K562 (cell line): ENCODE measurements around the gene RAB3D. TPM values are rescaled to one million over a fixed set of nuclear protein-coding genes. Genes with fewer than 3 reads are reported as not detected.

ENCODE experiments used
- ARID3A ChIP-seq: IDR thresholded peaks from 2 replicates; pipeline ENCODE4 v1.6.1; 2012; ENCODE audit warnings: low read depth, low read length, improper control_type of control experiment, borderline replicate concordance
- CBFA2T3 ChIP-seq: fragments of 450-650 bp; IDR thresholded peaks from 2 replicates; pipeline ENCODE4 v1.6.1; 2017
- CHD2 ChIP-seq: IDR thresholded peaks from 2 replicates; pipeline ENCODE4 v1.6.1; 2011; ENCODE audit warnings: low read depth, low read length
- DNMT1 ChIP-seq: fragments of 450-650 bp; IDR thresholded peaks from 2 replicates; pipeline ENCODE4 v1.6.1; 2016; ENCODE audit warnings: antibody characterized with exemption, mild to moderate bottlenecking
- FOXA3 ChIP-seq, 2 experiments: fragments of 450-650 bp in 1 of 2; sonication (generic) in 1 of 2; formaldehyde crosslinking; IDR thresholded peaks in 1 of 2; conservative IDR thresholded peaks in 1 of 2; 2 replicates each; pipeline versions ENCODE4 v1.4.0 to v1.8.0; 2020 to 2022; ENCODE audit warnings: mild to moderate bottlenecking in 2 of 2, missing genetic modification reagents in 1 of 2
- HINFP ChIP-seq: fragments of 450-650 bp; conservative IDR thresholded peaks from 2 replicates; pipeline ENCODE4 v1.6.1; 2016; ENCODE audit warnings: missing genetic modification characterization, low read depth, mild to moderate bottlenecking, control low read depth, missing compliant biosample characterization
- HMBOX1 ChIP-seq: sonication (generic); IDR thresholded peaks from 2 replicates; pipeline ENCODE4 v1.6.1; 2016
- ILK ChIP-seq: fragments of 450-650 bp; IDR thresholded peaks from 2 replicates; pipeline ENCODE4 v1.6.1; 2016; ENCODE audit warnings: missing genetic modification characterization, low read depth, mild to moderate bottlenecking, missing compliant biosample characterization, moderate library complexity, borderline replicate concordance
- MAZ ChIP-seq, 2 experiments: fragments of 450-650 bp in 1 of 2; sonication (generic) in 1 of 2; formaldehyde crosslinking; IDR thresholded peaks in 1 of 2; conservative IDR thresholded peaks in 1 of 2; 2 replicates each; pipeline versions ENCODE4 v1.4.0 to v1.5.0; 2020; ENCODE audit warnings: mild to moderate bottlenecking in 1 of 2, missing genetic modification reagents in 1 of 2
- MBD2 ChIP-seq: sonication (generic); IDR thresholded peaks from 2 replicates; pipeline ENCODE4 v1.6.1; 2016; ENCODE audit warnings: low read depth, borderline replicate concordance
- NCOA1 ChIP-seq: fragments of 450-650 bp; IDR thresholded peaks from 2 replicates; pipeline ENCODE4 v1.6.1; 2016; ENCODE audit warnings: low read depth
- NFIC ChIP-seq: fragments of 450-650 bp; IDR thresholded peaks from 2 replicates; pipeline ENCODE4 v1.6.1; 2017; ENCODE audit warnings: mild to moderate bottlenecking, inconsistent platforms
- PHF8 ChIP-seq: fragments of 200-600 bp; sonication (generic); IDR thresholded peaks from 2 replicates; pipeline ENCODE4 v1.6.1; 2012; ENCODE audit warnings: mixed run types, mild to moderate bottlenecking, inconsistent platforms, low read length, moderate library complexity, borderline replicate concordance
- SMARCE1 ChIP-seq: fragments of 450-650 bp; IDR thresholded peaks from 2 replicates; pipeline ENCODE4 v1.7.1; 2016; ENCODE audit warnings: mild to moderate bottlenecking
- SNIP1 ChIP-seq: fragments of 450-650 bp; IDR thresholded peaks from 2 replicates; pipeline ENCODE4 v1.7.1; 2017; ENCODE audit warnings: low read depth, mild to moderate bottlenecking
- THRB ChIP-seq: fragments of 450-650 bp; formaldehyde crosslinking; conservative IDR thresholded peaks from 2 replicates; pipeline ENCODE4 v1.4.0; 2022; ENCODE audit warnings: mild to moderate bottlenecking, missing genetic modification characterization
- polyA plus RNA-seq, 8 experiments: library from polyadenylated mRNA; depleted of rRNA in 4 of 8; stranded (reverse) in 5 of 8; unstranded in 3 of 8; fragments of >200 nt; fragmentation: Nextera tagmentation in 2 of 8; fragmentation: Illumina TruSeq in 1 of 8; extraction: Ambion mirVana in 2 of 8; extraction: Trizol in 1 of 8; gene quantifications; 2 replicates each; pipeline versions ENCODE4 v1.2.1 to v1.2.3, GENCODE V29; 2011 to 2014; ENCODE audit warnings: inconsistent platforms in 1 of 8, missing spikeins in 1 of 8
- total RNA-seq, 7 experiments: library from RNA; depleted of rRNA in 6 of 7; stranded (reverse); fragments of >200 nt in 6 of 7; fragmentation: Illumina TruSeq in 2 of 7; extraction: Trizol in 2 of 7; gene quantifications; 2 replicates each; pipeline versions ENCODE4 v1.2.1 to v1.2.3, GENCODE V29; 2011 to 2021; ENCODE audit warnings: low replicate concordance in 1 of 7
- TF ChIP-seq, protein P1 (sequence below): sonication (generic); formaldehyde crosslinking; IDR thresholded peaks from 2 replicates; pipeline ENCODE4 v1.8.1; 2023; ENCODE audit warnings: missing genetic modification reagents, mild to moderate bottlenecking, borderline replicate concordance

The RAB3D gene
- total and polyA plus RNA-seq, 9 of the 15 experiments (the other 6 are each of a cell fraction or from before 2014, with no cell fraction given), result 0.34 to 3.3 (median 1.3) TPM

- TF ChIP-seq THRB (CRISPR knock-in tag) (peak; percentile 85), HINFP (tag) (no peak), PHF8 (peak; percentile 99), NCOA1 (0 out of 2 replicates have a peak, but pooled peaks have one; percentile 8), ARID3A (peak; percentile 71; the same call in 1 of the 2 replicates), FOXA3 (CRISPR knock-in tag; conservative IDR thresholded peaks at IDR 0.05 in 1 of 2, IDR thresholded peaks at IDR 0.05 in 1 of 2) (peak in 1 of 2 experiments; percentile 54; a peak in 1 of 4 replicates), CBFA2T3 (no peak), DNMT1 (no peak), SMARCE1 (no peak), CHD2 (peak; percentile 72), NFIC (no peak), MAZ (CRISPR knock-in tag; conservative IDR thresholded peaks at IDR 0.05 in 1 of 2, IDR thresholded peaks at IDR 0.05 in 1 of 2) (peak; percentile 68 to 85), ILK (tag) (no peak), MBD2 (peak; percentile 79), SNIP1 (no peak), HMBOX1 (peak; percentile 28; the same call in 1 of the 2 replicates)
- TF ChIP-seq, protein P1, sequence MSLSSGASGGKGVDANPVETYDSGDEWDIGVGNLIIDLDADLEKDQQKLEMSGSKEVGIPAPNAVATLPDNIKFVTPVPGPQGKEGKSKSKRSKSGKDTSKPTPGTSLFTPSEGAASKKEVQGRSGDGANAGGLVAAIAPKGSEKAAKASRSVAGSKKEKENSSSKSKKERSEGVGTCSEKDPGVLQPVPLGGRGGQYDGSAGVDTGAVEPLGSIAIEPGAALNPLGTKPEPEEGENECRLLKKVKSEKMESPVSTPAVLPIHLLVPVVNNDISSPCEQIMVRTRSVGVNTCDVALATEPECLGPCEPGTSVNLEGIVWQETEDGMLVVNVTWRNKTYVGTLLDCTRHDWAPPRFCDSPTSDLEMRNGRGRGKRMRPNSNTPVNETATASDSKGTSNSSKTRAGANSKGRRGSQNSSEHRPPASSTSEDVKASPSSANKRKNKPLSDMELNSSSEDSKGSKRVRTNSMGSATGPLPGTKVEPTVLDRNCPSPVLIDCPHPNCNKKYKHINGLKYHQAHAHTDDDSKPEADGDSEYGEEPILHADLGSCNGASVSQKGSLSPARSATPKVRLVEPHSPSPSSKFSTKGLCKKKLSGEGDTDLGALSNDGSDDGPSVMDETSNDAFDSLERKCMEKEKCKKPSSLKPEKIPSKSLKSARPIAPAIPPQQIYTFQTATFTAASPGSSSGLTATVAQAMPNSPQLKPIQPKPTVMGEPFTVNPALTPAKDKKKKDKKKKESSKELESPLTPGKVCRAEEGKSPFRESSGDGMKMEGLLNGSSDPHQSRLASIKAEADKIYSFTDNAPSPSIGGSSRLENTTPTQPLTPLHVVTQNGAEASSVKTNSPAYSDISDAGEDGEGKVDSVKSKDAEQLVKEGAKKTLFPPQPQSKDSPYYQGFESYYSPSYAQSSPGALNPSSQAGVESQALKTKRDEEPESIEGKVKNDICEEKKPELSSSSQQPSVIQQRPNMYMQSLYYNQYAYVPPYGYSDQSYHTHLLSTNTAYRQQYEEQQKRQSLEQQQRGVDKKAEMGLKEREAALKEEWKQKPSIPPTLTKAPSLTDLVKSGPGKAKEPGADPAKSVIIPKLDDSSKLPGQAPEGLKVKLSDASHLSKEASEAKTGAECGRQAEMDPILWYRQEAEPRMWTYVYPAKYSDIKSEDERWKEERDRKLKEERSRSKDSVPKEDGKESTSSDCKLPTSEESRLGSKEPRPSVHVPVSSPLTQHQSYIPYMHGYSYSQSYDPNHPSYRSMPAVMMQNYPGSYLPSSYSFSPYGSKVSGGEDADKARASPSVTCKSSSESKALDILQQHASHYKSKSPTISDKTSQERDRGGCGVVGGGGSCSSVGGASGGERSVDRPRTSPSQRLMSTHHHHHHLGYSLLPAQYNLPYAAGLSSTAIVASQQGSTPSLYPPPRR (CRISPR knock-in tag), result no peak
Observed at GRCh38 chr19:11374433-11375142, 35.1 kb upstream of the RAB3D start, which contains the start of gene SWSAP1 (continued).
